Measurements from ENCODE around the gene TEAD4.

GRCh38 chr12:2939191-2939590, 20.0 kb upstream of the TEAD4 start:
- no peak for TF ChIP-seq CTCF (conservative IDR thresholded peaks at IDR 0.05 in 1 of 2, IDR thresholded peaks at IDR 0.05 in 1 of 2; ENCODE audit: low read depth in 1 of 2, low read length in 2 of 2)
- no peak for TF ChIP-seq EZH2 (IDR thresholded peaks at IDR 0.05; ENCODE audit: low read length, missing control alignments)
